GM21717 (cell line): Measurements from ENCODE around the gene ADGRD1.
"Not testable (repeated sequence)": the region's sequence is repeated elsewhere in the genome, so short reads cannot be mapped to it uniquely, and the experiment has no call there.

Experiments
- ATAC-seq: cut with Tn5 transposase; IDR thresholded peaks from one replicate; pipeline ENCODE4 v1.9.1; 2021; ENCODE audit warnings: mild to moderate bottlenecking, moderate library complexity; ENCODE audit not compliant: unreplicated experiment

Gene ADGRD1

GRCh38 chr12:131113568-131114270, 160.0 kb downstream of the ADGRD1 start:
- ATAC-seq, result no peak

DNA sequence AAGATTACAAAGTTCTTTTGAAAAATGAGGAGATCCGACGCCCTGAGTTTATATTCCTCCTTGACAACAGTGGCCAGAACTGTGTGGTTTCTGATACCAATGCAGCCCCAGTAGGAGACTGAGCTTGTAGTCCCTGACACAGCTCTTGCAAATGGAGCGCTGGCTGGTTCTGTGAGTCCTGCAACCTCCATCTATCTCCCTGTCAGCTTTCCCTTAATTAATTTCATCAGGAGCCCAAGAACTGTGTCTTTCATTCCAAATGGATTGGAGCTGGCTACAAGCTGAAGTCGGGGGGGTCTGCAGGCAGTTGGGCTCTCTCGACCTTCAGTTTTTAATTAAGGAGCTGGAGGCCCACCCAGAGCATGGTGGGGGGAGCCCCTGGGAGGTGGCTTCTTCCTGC, 160.6 kb downstream of the ADGRD1 start:
- ATAC-seq, result no peak

DNA sequence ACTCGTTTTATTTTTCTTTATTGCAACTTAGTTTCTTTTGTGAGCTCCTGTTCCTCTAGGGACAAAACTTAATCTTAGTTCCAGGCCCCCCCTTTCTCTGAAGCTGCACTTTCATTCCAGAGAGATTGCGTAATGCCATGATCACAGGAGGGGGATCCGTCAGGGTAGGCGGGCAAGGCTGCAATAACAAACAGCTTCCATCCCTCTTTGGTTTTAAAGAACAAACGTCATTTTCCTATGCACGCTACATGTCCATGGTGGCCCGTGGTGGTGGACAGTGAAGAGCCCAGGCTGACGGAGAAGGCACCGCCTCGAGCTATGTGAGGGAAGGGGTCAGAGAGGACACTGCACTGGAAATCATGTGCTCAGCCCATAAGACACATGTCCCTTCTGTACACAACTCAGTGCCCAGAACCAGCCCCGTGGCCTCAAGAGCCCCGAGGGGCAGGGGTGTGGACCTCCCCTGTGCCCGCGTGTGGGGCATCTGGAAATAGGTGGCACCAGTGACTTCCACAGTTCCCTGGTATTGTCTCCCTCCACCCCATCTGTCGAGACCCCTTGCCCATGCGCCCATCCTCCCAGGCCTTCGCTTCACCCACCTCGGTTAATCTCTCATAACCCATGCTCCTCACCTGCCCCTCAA, 161.4 kb downstream of the ADGRD1 start:
- no peak for ATAC-seq

DNA sequence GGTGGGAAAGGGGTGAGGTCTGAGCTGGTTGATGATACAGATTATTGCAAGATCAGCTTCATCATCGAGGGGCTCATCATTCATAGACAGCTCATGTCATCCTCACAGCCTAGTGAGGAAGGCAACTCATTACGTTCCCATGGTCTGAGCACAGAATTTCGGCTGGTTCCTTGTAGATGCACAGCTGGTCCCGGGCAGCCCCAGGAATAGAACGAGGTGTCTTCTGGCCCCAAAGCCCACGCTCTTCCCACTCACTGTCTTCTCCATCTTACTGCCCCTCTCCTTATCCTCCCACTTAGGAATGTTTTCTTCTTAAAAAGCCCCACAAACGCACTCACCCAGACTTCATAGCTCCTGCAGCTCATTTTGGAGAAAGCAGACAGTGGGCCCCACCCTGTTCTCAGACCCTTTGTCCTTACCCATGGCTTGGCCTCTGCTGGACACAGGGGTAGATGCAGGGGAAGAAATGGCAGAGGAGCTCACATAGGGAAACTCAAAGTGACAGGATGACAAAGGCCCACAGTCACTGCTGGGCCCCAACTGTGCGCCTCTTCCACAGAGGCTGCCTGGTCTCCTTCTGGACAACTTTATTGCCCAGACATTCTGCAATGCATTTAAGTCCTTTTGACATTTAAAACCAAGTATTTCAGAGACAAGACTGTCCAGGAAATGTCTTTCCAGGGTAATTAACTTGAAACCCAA, 162.2 kb downstream of the ADGRD1 start:
- no peak for ATAC-seq

- ATAC-seq, result no peak
These were observed 162.9 kb downstream of the ADGRD1 start for GRCh38 chr12:131116468-131117117.

DNA sequence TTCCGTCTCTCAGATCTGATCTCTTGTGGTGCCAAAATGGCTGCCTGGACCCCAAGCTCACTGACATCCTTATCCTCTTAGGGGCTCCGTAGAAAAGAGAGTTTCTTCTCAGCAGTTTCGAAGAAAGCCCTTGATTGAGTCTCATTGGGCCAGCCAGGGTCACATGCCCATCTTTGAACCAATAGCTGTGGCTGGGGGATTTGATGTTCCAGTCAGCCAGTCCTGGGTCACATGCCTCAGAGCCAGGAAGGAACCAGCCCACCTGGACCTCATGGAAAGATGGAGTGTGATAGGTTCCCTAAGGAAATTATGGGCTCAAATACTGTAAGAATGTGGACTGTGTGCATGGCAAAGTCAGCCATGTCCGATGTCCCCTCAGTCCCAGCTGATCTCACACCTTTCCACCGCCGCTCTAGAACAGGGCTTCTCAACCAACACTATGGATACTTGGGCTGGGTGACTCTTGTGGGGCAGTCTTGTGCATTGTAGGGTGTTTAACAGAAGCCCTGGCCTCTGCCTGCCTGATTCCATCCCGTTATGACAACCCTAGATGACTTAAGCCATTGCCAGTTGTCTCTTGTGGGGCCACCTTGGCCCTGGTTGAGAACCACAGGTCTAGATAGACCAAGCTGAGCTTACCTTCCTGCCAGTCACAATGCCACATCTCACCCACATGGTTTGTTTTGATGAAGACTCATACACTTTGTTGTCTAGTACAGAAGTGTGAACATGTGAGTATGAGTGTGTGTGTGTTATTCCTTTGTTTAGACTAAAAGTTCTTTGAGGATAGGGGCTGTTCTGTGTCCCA, 163.9 kb downstream of the ADGRD1 start:
- no peak for ATAC-seq

DNA sequence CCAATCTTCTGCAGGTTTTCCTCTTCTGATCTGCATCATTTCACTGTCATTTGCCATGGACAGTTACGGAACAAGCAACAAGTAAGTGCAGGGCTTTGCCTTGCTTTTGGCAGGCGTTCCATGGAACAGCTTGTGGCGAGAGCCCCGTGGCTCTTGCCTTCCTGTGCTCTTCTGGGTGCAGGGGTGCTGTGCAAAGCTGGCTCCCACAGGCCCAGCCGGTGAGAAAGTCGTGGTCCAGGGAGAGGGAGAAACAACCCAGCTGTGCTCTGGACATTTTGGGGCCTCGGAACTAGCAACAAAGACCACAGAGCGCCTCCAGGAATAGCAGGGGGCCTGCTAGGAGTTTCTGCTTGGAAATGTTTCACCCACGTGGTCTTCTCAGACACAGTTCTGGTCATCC, 164.7 kb downstream of the ADGRD1 start:
- ATAC-seq, result no peak

DNA sequence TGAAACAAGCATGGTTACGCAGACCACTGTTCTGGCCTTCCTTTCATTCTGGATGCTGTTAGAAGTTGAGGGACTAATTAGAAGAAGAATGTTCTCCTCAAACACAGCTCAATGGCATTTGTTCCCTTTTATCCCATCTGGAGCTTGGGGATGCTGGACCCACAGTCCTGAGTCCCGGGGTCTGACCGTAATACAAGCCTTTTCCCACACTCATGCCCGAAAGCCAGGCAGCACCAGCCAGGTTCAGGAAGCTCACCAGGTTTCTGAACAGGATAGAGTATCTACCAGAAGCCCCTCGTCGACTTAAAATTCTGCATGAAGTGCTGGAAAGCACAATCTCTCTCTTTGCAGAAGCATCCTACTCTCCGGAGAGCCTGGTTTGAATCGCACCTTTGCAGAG, 165.6 kb downstream of the ADGRD1 start:
- not testable (repeated sequence) for ATAC-seq

GRCh38 chr12:131119936-131120335, 166.2 kb downstream of the ADGRD1 start:
- ATAC-seq, result no peak

DNA sequence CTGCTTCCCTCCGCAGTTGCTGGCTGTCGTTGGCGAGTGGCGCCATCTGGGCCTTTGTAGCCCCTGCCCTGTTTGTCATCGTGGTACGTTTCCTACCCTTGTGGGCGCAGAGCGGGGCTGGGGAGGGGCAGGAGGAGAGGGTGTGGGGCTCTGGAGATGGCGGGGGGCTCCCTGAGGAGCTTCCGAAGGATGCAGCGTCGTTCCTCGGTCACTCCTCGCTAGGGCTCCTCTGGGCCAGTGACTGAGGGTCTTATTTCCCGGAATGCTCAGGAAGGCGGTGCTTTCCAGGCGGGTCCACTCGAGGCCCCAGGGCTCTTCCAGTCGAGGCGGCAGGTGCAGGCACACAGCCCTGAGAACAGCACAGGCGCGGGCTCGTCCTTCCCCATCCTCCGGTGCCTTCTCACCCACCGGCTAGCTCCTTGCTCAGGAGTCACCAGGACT, 167.1 kb downstream of the ADGRD1 start:
- ATAC-seq, result no peak

GRCh38 chr12:131121705-131122405, 168.1 kb downstream of the ADGRD1 start:
- ATAC-seq, result no peak

DNA sequence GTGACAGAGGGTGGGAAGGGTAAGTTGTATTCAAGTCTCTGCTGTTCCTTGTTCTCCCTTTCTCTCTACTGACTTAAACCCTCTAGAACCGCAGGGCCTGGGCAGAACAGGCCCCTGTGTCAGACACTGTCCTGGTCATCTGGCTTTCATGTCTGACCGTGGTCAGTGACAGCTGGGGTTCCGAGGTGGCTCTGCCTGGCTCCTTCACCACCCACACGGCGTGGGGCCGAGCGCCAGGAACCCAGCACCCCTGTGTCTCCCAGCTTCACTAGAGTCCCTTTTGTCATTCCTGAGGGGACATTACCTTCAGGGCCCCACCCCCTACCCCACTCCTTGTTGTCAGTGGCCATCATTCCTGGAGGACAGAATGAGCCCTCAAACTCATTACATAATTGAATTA, 168.9 kb downstream of the ADGRD1 start:
- ATAC-seq, result no peak

GRCh38 chr12:131123817-131124216, 170.1 kb downstream of the ADGRD1 start:
- ATAC-seq, result no peak

DNA sequence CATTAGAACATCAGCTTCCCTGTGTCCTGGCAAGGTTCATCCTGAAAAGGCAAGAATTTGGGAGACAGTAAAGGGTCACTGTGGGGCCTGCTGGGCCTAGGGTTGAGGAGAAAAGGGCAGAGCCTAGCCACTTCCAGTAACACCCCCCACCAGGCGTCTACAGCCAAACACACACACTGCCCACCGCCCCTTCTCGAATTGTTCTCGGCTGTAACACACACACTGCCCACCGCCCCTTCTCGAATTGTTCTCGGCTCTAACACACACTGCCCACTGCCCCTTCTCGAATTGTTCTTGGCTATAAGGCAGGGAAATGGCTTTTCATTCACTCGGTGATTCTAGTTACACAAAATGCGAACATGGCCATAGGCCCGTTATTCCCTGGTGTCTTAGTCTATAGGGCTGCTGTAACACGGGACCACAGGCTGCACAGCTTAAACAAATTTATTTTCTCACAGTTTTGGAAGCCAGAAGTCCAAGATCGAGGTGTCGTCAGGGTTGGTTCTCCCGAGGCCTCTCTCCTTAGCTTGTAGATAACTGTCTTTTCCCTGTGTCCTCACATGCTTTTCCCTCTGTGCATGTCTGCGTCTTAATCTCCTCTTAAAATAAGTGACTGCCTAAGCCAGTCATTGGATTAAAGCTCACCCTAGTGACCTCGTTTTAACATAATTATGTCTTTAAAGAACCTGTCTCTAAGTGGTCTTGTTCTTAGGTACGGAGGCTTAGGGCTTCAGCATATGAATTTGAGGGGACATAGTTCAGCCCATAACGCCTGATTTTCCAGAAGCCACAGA, 171.0 kb downstream of the ADGRD1 start:
- no peak for ATAC-seq

DNA sequence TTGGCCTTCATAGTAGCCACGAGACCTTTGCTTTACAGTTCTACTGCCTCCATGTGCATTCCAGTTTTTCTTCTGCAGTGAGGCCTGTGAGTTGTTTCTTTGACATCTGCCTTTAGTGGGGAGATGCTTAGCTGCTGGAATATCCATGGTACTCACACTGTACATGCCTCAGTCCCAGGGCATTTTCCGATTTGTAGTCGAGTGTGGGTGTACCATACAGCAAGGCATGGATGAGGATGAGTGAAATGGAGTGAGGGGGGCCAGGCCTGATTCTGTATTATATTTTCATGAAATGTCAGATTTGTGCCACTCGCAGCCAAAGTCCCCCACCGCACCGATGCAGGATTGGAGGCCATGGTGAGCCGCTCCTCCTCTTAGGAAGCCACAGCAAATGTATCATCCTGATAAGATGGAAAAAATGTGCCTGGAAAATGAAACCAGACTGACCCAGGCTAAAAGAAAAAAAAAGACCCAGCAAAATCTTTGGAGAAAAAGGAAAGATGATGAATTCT, 173.0 kb downstream of the ADGRD1 start:
- ATAC-seq, result no peak

GRCh38 chr12:131128556-131128955, 174.8 kb downstream of the ADGRD1 start:
- ATAC-seq, result no peak

- ATAC-seq, result not testable (repeated sequence)
These were observed 175.4 kb downstream of the ADGRD1 start for GRCh38 chr12:131128966-131129619.

- ATAC-seq, result no peak
These were observed 176.1 kb downstream of the ADGRD1 start for GRCh38 chr12:131129839-131130238.
